ENCODE results near the gene COG5.

DNA sequence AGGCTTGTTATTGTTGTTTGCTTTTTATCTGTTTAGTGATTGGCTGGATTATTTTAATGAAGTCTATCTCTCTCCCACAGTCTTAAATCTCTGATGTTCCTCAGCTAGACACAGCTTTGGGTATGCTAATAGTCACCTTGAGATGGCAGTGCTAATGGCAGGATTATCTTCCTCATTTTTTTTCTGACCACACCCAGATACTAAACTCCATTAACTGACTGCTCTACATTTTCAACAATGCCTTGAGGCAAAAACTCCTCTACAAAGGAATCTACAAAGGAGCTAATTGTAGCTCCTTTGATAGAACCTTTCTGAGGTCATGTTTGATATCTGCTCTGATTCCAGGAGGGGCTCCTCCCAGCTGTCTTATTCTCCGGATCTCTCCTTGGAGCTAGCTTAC lies 272.3 kb downstream of the COG5 start:
- TF ChIP-seq, protein P1, sequence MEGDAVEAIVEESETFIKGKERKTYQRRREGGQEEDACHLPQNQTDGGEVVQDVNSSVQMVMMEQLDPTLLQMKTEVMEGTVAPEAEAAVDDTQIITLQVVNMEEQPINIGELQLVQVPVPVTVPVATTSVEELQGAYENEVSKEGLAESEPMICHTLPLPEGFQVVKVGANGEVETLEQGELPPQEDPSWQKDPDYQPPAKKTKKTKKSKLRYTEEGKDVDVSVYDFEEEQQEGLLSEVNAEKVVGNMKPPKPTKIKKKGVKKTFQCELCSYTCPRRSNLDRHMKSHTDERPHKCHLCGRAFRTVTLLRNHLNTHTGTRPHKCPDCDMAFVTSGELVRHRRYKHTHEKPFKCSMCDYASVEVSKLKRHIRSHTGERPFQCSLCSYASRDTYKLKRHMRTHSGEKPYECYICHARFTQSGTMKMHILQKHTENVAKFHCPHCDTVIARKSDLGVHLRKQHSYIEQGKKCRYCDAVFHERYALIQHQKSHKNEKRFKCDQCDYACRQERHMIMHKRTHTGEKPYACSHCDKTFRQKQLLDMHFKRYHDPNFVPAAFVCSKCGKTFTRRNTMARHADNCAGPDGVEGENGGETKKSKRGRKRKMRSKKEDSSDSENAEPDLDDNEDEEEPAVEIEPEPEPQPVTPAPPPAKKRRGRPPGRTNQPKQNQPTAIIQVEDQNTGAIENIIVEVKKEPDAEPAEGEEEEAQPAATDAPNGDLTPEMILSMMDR (IDR thresholded peaks at IDR 0.05), result no peak
- no peak for TF ChIP-seq POLR2A (IDR thresholded peaks at IDR 0.05)
